Muscle of leg (tissue), 11 donors: ENCODE results near the gene RPRD1B. TPM values are rescaled to one million over a fixed set of nuclear protein-coding genes. Genes with fewer than 3 reads are reported as not detected.
A peak's percentile ranks its signal among the peaks of the same experiment; 100 is the strongest.

Experiments used
- DNase-seq: peaks from one replicate; pipeline ENCODE4 v3.0.0; 2013
- H3K27ac ChIP-seq: one replicate; pipeline ENCODE4 v1.5.1; 2013; ENCODE audit warnings: mild to moderate bottlenecking, low read length, control low read depth
- H3K27me3 ChIP-seq: one replicate; pipeline ENCODE4 v1.6.1; 2013; ENCODE audit warnings: low read length; ENCODE audit not compliant: control insufficient read depth, insufficient read depth
- H3K36me3 ChIP-seq: one replicate; pipeline ENCODE4 v1.6.1; 2013; ENCODE audit warnings: low read length; ENCODE audit not compliant: control insufficient read depth, insufficient read depth
- H3K4me1 ChIP-seq: one replicate; pipeline ENCODE4 v1.6.1; 2013; ENCODE audit warnings: low read length; ENCODE audit not compliant: control insufficient read depth, insufficient read depth
- H3K4me3 ChIP-seq: one replicate; pipeline ENCODE4 v1.5.1; 2013; ENCODE audit warnings: low read length, control low read depth
- H3K9me3 ChIP-seq: replicated peaks from 2 replicates; pipeline ENCODE4 v1.6.1; 2013; ENCODE audit warnings: low read depth, low read length; ENCODE audit not compliant: control insufficient read depth
- WGBS: methylation state at CpG from one replicate; pipeline ENCODE4 v1.1.5; 2013; ENCODE audit warnings: missing lambda C conversion rate; ENCODE audit not compliant: insufficient coverage; 5-methylcytosine and 5-hydroxymethylcytosine counted together
- polyA plus RNA-seq, 8 donors: library from polyadenylated mRNA; unstranded; fragments of 120-200 nt; gene quantifications; one replicate each; pipeline versions ENCODE4 v1.2.1 to v1.2.3, GENCODE V29; 2013; ENCODE audit warnings: inconsistent platforms in 1 of 8, low replicate concordance in 1 of 8; ENCODE audit not compliant: insufficient read length in 8 of 8, insufficient read depth in 1 of 8
- total RNA-seq: library from RNA; stranded (reverse); fragments of 120-200 nt; gene quantifications from one replicate; pipeline ENCODE4 v1.2.4, GENCODE V29; 2013

RPRD1B gene
- total and polyA plus RNA-seq, 9 donors = 18.9 to 30.4 (median 24.0) TPM

GRCh38 chr20:38034108-38034649 is 633 bp downstream of the RPRD1B start:
- Histone ChIP-seq H3K27ac (peak overlapping the region; percentile 90), H3K4me1 (peaks cover 21% of the 10 kb centered on the region), H3K36me3 (peaks cover 21% of the 10 kb centered on the region), H3K27me3 (no peaks in the 10 kb centered on the region), H3K9me3 (no peaks in the 10 kb centered on the region), H3K4me3 (peak overlapping the region; percentile 99)
- no peak for DNase-seq
- 6% methylated on average over 9 of the region's 14 CpGs for WGBS

- H3K27ac ChIP-seq = no peak overlapping the region
- H3K27me3 ChIP-seq = no peaks in the 10 kb centered on the region
- peaks cover 21% of the 10 kb centered on the region for H3K36me3 ChIP-seq
- H3K4me3 ChIP-seq = peak overlapping the region; percentile 99
- H3K9me3 ChIP-seq = no peaks in the 10 kb centered on the region
- 83% methylated on average over 5 of the region's 6 CpGs for WGBS
- no peak for DNase-seq
- peaks cover 21% of the 10 kb centered on the region for H3K4me1 ChIP-seq
Measured at GRCh38 chr20:38034961-38035360, 1.4 kb downstream of the RPRD1B start.

- peaks cover 21% of the 10 kb centered on the region for H3K36me3 ChIP-seq
- H3K27me3 ChIP-seq = no peaks in the 10 kb centered on the region
- H3K9me3 ChIP-seq = no peaks in the 10 kb centered on the region
- WGBS = no CpG with 5 or more reads among the region's 5 CpGs
- no peak overlapping the region for H3K27ac ChIP-seq
- no peak for DNase-seq
- no peak overlapping the region for H3K4me3 ChIP-seq
- H3K4me1 ChIP-seq = peaks cover 21% of the 10 kb centered on the region
Measured at GRCh38 chr20:38036366-38036765, 2.8 kb downstream of the RPRD1B start.

GRCh38 chr20:38040276-38040675 is 6.7 kb downstream of the RPRD1B start:
- H3K27me3 ChIP-seq = no peaks in the 10 kb centered on the region
- WGBS = no CpG with 5 or more reads among the region's 1 CpG
- H3K27ac ChIP-seq = no peak overlapping the region
- H3K9me3 ChIP-seq = no peaks in the 10 kb centered on the region
- peaks cover 44% of the 10 kb centered on the region for H3K36me3 ChIP-seq
- no peak for DNase-seq
- no peak overlapping the region for H3K4me3 ChIP-seq
- peaks cover 8% of the 10 kb centered on the region for H3K4me1 ChIP-seq

- H3K9me3 ChIP-seq = no peaks in the 10 kb centered on the region
- peaks cover 7% of the 10 kb centered on the region for H3K4me1 ChIP-seq
- H3K4me3 ChIP-seq = no peak overlapping the region
- DNase-seq = no peak
- H3K27ac ChIP-seq = no peak overlapping the region
- 86% methylated on average over 6 of the region's 10 CpGs for WGBS
- peaks cover 37% of the 10 kb centered on the region for H3K36me3 ChIP-seq
- no peaks in the 10 kb centered on the region for H3K27me3 ChIP-seq
Measured at GRCh38 chr20:38043512-38044300, 10.2 kb downstream of the RPRD1B start.

GRCh38 chr20:38044685-38045084 is 11.1 kb downstream of the RPRD1B start:
- H3K36me3 ChIP-seq = peaks cover 38% of the 10 kb centered on the region
- peaks cover 7% of the 10 kb centered on the region for H3K4me1 ChIP-seq
- no peak overlapping the region for H3K4me3 ChIP-seq
- H3K9me3 ChIP-seq = no peaks in the 10 kb centered on the region
- no CpG with 5 or more reads among the region's 3 CpGs for WGBS
- no peaks in the 10 kb centered on the region for H3K27me3 ChIP-seq
- no peak overlapping the region for H3K27ac ChIP-seq
- DNase-seq = no peak

- DNase-seq = no peak
- Histone ChIP-seq H3K4me1 (peaks cover 7% of the 10 kb centered on the region), H3K9me3 (no peaks in the 10 kb centered on the region), H3K27me3 (no peaks in the 10 kb centered on the region), H3K4me3 (no peak overlapping the region), H3K27ac (no peak overlapping the region), H3K36me3 (peaks cover 49% of the 10 kb centered on the region)
- WGBS = 67% methylated on average over 4 of the region's 4 CpGs
Measured at GRCh38 chr20:38046572-38046971, 13.0 kb downstream of the RPRD1B start.

GRCh38 chr20:38049800-38050199 is 16.3 kb downstream of the RPRD1B start:
- H3K36me3 ChIP-seq = peaks cover 35% of the 10 kb centered on the region
- H3K27me3 ChIP-seq = no peaks in the 10 kb centered on the region
- peaks cover 2% of the 10 kb centered on the region for H3K4me1 ChIP-seq
- no peak overlapping the region for H3K4me3 ChIP-seq
- WGBS = 58% methylated on average over 3 of the region's 3 CpGs
- H3K27ac ChIP-seq = no peak overlapping the region
- H3K9me3 ChIP-seq = no peaks in the 10 kb centered on the region
- DNase-seq = no peak

GRCh38 chr20:38050686-38051085 is 17.1 kb downstream of the RPRD1B start:
- DNase-seq = no peak
- Histone ChIP-seq H3K4me3 (no peak overlapping the region), H3K27me3 (no peaks in the 10 kb centered on the region), H3K36me3 (peaks cover 36% of the 10 kb centered on the region), H3K4me1 (peaks cover 2% of the 10 kb centered on the region), H3K9me3 (no peaks in the 10 kb centered on the region), H3K27ac (no peak overlapping the region)
- WGBS = no CpG with 5 or more reads among the region's 1 CpG

- no peak overlapping the region for H3K27ac ChIP-seq
- H3K4me3 ChIP-seq = no peak overlapping the region
- H3K36me3 ChIP-seq = peaks cover 38% of the 10 kb centered on the region
- DNase-seq = no peak
- no peaks in the 10 kb centered on the region for H3K9me3 ChIP-seq
- WGBS = no CpG with 5 or more reads among the region's 2 CpGs
- H3K27me3 ChIP-seq = no peaks in the 10 kb centered on the region
- H3K4me1 ChIP-seq = peaks cover 4% of the 10 kb centered on the region
Measured at GRCh38 chr20:38052870-38053269, 19.3 kb downstream of the RPRD1B start.
